K562 (cell line): ENCODE results near the gene TMEM150A. TPM values are rescaled to one million over a fixed set of nuclear protein-coding genes. Genes with fewer than 3 reads are reported as not detected.

Experiments
- CAMTA2 ChIP-seq: fragments of 250-450 bp; sonication (Bioruptor Pico); conservative IDR thresholded peaks from 2 replicates; pipeline ENCODE4 v1.5.1; 2022
- CBFA2T3 ChIP-seq: fragments of 450-650 bp; IDR thresholded peaks from 2 replicates; pipeline ENCODE4 v1.6.1; 2017
- FOS ChIP-seq: IDR thresholded peaks from 3 replicates; pipeline ENCODE4 v1.6.1; 2011; ENCODE audit not compliant: insufficient read length; ENCODE audit errors: extremely low read depth
- HDGF ChIP-seq: fragments of 450-650 bp; IDR thresholded peaks from 2 replicates; pipeline ENCODE4 v1.6.1; 2016
- HEY1 ChIP-seq: fragments of 250-450 bp; sonication (Bioruptor Pico); IDR thresholded peaks from 2 replicates; pipeline ENCODE4 v1.5.0; 2020; ENCODE audit warnings: mild to moderate bottlenecking, moderate library complexity, borderline replicate concordance
- L3MBTL2 ChIP-seq: fragments of 450-650 bp; IDR thresholded peaks from 2 replicates; pipeline ENCODE4 v1.6.1; 2016; ENCODE audit warnings: mild to moderate bottlenecking, moderate library complexity
- MECOM ChIP-seq: fragments of 250-450 bp; sonication (Bioruptor Pico); IDR thresholded peaks from 2 replicates; pipeline ENCODE4 v1.8.0; 2022; ENCODE audit warnings: inconsistent platforms
- POU5F1 ChIP-seq: fragments of 150-350 bp; IDR thresholded peaks from 2 replicates; pipeline ENCODE4 v1.6.1; 2014; ENCODE audit warnings: borderline replicate concordance, low read length, low read depth, mild to moderate bottlenecking; ENCODE audit not compliant: partially characterized antibody
- RAD21 ChIP-seq, 2 experiments: fragments of 250-450 bp in 1 of 2; fragments of 450-650 bp in 1 of 2; sonication (Bioruptor Pico) in 1 of 2; formaldehyde crosslinking in 1 of 2; IDR thresholded peaks in 1 of 2; conservative IDR thresholded peaks in 1 of 2; 2 replicates each; pipeline versions ENCODE4 v1.4.0 to v1.8.0; 2020 to 2022; ENCODE audit warnings: mild to moderate bottlenecking in 2 of 2, moderate library complexity in 1 of 2
- RBM17 ChIP-seq: fragments of 200-400 bp; formaldehyde crosslinking; IDR thresholded peaks from 2 replicates; pipeline ENCODE4 v1.6.1; 2017; ENCODE audit warnings: low read depth, mild to moderate bottlenecking, low read length, borderline replicate concordance
- ZNF124 ChIP-seq: sonication (generic); formaldehyde crosslinking; IDR thresholded peaks from 2 replicates; pipeline ENCODE4 v1.8.1; 2022; ENCODE audit warnings: missing genetic modification reagents
- ZNF592 ChIP-seq: fragments of 450-650 bp; IDR thresholded peaks from 2 replicates; pipeline ENCODE4 v1.6.1; 2017; ENCODE audit warnings: antibody characterized with exemption, mild to moderate bottlenecking
- ZNF696 ChIP-seq: fragments of 250-450 bp; sonication (Bioruptor Pico); conservative IDR thresholded peaks from 2 replicates; pipeline ENCODE4 v1.4.0; 2020; ENCODE audit warnings: mild to moderate bottlenecking, moderate library complexity
- polyA plus RNA-seq, 8 experiments: library from polyadenylated mRNA; depleted of rRNA in 4 of 8; stranded (reverse) in 5 of 8; unstranded in 3 of 8; fragments of >200 nt; fragmentation: Nextera tagmentation in 2 of 8; fragmentation: Illumina TruSeq in 1 of 8; extraction: Ambion mirVana in 2 of 8; extraction: Trizol in 1 of 8; gene quantifications; 2 replicates each; pipeline versions ENCODE4 v1.2.1 to v1.2.3, GENCODE V29; 2011 to 2014; ENCODE audit warnings: inconsistent platforms in 1 of 8, missing spikeins in 1 of 8
- total RNA-seq, 7 experiments: library from RNA; depleted of rRNA in 6 of 7; stranded (reverse); fragments of >200 nt in 6 of 7; fragmentation: Illumina TruSeq in 2 of 7; extraction: Trizol in 2 of 7; gene quantifications; 2 replicates each; pipeline versions ENCODE4 v1.2.1 to v1.2.3, GENCODE V29; 2011 to 2021; ENCODE audit warnings: low replicate concordance in 1 of 7
- TF ChIP-seq, protein P1 (sequence below): IDR thresholded peaks from 2 replicates; pipeline ENCODE4 v1.6.1; 2011; ENCODE audit warnings: borderline replicate concordance, low read depth, mild to moderate bottlenecking, moderate library complexity, low read length; ENCODE audit not compliant: insufficient read depth, poor library complexity, severe bottlenecking
- TF ChIP-seq, protein P2 (sequence below): fragments of 200-800 bp; sonication (Bioruptor generic); IDR thresholded peaks from 2 replicates; pipeline ENCODE4 v1.6.1; 2016; ENCODE audit warnings: missing genetic modification characterization, missing compliant biosample characterization

Gene TMEM150A
- total and polyA plus RNA-seq, 9 of the 15 experiments (the other 6 are each of a cell fraction or from before 2014, with no cell fraction given) = 3.9 to 17.1 (median 8.4) TPM

- TF ChIP-seq POU5F1 (no peak), RAD21 (CRISPR knock-in tag; conservative IDR thresholded peaks at IDR 0.05 in 1 of 2, IDR thresholded peaks at IDR 0.05 in 1 of 2) (peak; percentile 97 to 98), CAMTA2 (no peak), L3MBTL2 (no peak), CBFA2T3 (no peak), FOS (no peak), HEY1 (CRISPR knock-in tag) (0 out of 2 replicates have a peak, but pooled peaks have one; percentile 60), HDGF (peak; percentile 76), ZNF696 (no peak), RBM17 (no peak), ZNF592 (peak; percentile 45; the same call in 1 of the 2 replicates), MECOM (CRISPR knock-in tag) (no peak), ZNF124 (no peak)
- TF ChIP-seq, protein P1, sequence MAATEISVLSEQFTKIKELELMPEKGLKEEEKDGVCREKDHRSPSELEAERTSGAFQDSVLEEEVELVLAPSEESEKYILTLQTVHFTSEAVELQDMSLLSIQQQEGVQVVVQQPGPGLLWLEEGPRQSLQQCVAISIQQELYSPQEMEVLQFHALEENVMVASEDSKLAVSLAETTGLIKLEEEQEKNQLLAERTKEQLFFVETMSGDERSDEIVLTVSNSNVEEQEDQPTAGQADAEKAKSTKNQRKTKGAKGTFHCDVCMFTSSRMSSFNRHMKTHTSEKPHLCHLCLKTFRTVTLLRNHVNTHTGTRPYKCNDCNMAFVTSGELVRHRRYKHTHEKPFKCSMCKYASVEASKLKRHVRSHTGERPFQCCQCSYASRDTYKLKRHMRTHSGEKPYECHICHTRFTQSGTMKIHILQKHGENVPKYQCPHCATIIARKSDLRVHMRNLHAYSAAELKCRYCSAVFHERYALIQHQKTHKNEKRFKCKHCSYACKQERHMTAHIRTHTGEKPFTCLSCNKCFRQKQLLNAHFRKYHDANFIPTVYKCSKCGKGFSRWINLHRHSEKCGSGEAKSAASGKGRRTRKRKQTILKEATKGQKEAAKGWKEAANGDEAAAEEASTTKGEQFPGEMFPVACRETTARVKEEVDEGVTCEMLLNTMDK = peak; percentile 27
- TF ChIP-seq, protein P2, sequence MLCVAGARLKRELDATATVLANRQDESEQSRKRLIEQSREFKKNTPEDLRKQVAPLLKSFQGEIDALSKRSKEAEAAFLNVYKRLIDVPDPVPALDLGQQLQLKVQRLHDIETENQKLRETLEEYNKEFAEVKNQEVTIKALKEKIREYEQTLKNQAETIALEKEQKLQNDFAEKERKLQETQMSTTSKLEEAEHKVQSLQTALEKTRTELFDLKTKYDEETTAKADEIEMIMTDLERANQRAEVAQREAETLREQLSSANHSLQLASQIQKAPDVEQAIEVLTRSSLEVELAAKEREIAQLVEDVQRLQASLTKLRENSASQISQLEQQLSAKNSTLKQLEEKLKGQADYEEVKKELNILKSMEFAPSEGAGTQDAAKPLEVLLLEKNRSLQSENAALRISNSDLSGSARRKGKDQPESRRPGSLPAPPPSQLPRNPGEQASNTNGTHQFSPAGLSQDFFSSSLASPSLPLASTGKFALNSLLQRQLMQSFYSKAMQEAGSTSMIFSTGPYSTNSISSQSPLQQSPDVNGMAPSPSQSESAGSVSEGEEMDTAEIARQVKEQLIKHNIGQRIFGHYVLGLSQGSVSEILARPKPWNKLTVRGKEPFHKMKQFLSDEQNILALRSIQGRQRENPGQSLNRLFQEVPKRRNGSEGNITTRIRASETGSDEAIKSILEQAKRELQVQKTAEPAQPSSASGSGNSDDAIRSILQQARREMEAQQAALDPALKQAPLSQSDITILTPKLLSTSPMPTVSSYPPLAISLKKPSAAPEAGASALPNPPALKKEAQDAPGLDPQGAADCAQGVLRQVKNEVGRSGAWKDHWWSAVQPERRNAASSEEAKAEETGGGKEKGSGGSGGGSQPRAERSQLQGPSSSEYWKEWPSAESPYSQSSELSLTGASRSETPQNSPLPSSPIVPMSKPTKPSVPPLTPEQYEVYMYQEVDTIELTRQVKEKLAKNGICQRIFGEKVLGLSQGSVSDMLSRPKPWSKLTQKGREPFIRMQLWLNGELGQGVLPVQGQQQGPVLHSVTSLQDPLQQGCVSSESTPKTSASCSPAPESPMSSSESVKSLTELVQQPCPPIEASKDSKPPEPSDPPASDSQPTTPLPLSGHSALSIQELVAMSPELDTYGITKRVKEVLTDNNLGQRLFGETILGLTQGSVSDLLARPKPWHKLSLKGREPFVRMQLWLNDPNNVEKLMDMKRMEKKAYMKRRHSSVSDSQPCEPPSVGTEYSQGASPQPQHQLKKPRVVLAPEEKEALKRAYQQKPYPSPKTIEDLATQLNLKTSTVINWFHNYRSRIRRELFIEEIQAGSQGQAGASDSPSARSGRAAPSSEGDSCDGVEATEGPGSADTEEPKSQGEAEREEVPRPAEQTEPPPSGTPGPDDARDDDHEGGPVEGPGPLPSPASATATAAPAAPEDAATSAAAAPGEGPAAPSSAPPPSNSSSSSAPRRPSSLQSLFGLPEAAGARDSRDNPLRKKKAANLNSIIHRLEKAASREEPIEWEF (CRISPR knock-in tag) = no peak
Observed at GRCh38 chr2:85551698-85552678, 50.5 kb downstream of the TMEM150A start (continued).
